GM21423 (cell line): ENCODE results near the gene PTPRT.

ENCODE experiments used
- ATAC-seq: cut with Tn5 transposase; IDR thresholded peaks from one replicate; pipeline ENCODE4 v1.9.1; 2021; ENCODE audit warnings: mild to moderate bottlenecking, moderate library complexity; ENCODE audit not compliant: unreplicated experiment

The PTPRT gene

DNA sequence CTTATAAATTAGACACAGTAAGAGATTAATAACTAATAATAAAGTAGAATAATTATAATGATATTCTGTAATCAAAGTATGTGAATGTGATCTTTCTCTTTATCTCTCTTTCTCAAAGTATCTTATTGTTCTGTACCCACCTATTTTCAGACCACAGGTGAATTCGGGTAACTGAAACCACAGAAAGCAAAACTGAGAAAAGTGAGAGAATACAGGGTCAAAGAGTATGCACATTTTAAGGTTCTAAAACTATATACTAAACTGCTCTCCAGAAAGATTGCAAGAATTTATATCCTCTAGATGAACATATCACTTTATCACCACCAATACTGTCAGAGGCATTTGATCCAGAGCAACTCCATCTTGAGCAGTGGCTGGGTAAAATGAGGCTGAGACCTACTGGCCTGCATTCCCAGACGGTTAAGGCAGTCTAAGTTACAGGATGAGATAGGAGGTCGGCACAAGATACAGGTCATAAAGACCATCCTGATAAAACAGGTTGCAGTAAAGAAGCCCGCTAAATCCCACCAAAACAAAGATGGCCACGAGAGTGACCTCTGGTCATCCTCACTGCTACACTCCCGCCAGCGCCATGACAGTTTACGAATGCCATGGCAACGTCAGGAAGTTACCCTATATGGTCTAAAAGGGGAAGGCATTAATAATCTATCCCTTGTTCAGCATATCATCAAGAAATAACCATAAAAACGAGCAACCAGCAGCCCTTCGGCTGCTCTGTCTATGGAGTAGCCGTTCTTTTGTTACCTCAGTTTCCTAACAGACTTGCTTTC lies 211.3 kb downstream of the PTPRT start:
- no peak for ATAC-seq

DNA sequence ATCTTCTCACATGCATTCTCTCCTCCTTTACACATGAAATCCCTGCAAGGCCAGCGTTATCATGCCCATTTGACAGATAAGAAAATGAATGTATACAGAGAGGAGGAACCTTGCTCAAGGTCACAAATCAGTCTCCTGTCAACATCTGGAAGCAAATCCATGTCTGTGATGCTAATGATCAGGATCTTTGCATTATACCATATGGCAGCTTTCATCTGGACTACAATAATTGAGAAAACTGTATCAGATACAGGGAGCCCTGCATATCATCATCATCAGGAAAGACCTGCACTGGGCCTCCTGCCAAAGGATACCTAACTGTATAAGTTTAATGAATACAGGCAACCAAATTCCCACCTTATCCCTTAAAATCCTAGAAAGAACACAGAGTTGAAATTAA lies 213.7 kb downstream of the PTPRT start:
- no peak for ATAC-seq

GRCh38 chr20:42974347-42974746 lies 215.4 kb downstream of the PTPRT start:
- ATAC-seq: no peak

DNA sequence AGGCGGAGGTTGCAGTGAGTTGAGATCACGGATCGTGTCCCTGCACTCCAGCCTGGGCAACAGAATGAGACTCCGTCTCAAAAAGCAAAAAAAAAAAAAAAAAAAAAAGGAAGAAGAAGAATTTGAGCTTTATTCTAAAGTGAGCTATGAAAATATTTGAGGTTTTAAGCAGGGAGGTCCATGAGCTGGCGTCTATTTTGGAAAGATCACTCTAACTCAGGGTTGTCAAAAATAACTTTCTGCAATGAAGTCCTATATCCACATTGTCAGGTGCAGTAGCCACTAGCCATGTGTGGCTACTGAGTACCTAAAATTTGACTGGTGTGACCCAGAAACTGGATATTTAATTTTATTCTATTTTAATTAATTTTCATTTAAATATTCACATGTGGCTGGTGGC lies 217.1 kb downstream of the PTPRT start:
- ATAC-seq: no peak

- ATAC-seq: no peak
Measured at GRCh38 chr20:42968746-42969145, 221.0 kb downstream of the PTPRT start.

DNA sequence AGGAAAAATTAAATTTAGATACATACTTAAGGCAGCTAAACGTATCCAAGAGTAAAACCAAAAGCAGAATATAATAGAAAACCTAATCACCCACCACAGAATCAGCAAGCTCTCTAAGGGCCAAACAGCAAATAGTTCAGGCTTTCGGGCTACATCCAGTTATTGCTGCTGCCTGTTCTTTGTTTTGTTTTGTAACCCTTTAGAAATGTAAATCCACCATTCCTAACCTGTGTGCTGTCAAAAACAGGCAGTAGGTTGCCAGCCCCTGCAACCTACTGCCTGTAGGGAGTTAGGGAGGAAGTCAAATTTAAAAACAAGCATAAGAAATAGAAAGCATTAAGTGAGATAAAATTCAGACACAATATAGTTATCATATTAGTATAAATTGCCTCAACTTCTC lies 225.9 kb downstream of the PTPRT start:
- no peak for ATAC-seq

- no peak for ATAC-seq
Measured at GRCh38 chr20:42961771-42962170, 227.9 kb downstream of the PTPRT start.

DNA sequence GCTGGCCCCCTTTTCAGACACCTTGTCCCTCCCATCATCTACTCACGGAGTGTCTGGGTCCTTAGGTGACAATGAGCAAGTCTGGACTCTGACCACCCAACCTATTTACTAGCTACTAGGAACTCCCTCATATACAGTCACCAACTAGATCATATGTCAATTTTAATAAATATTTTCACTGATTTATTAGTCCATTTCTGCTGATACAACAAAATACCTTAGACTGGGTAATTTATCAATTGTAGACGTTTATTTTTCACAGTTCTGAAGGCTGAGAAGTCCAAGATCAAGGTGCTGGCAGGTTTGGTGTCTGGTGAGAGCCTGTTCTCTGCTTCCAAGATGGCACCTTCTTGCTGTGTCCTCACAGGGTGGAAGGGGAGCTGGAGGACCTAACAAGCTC lies 229.7 kb downstream of the PTPRT start:
- ATAC-seq: no peak

GRCh38 chr20:42958367-42959069 lies 231.2 kb downstream of the PTPRT start:
- ATAC-seq: no peak

DNA sequence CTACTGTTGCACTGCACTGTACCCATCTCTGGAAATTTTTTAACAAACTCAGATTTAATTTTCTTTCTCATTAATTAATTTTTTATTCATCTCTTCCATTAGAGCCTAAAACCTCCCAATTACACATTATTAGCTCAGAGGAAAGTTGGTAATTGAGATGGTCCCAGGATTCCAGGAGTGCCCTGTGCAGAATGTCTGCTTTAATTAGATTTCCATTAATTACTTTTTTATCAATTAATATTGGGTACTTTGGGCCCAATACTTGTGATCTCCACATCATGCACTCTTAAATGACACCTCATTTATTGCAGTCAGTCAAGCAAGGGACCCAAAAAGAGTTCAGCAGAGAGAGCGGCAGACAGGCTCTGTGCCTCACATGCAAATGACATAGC lies 232.0 kb downstream of the PTPRT start:
- ATAC-seq: no peak

DNA sequence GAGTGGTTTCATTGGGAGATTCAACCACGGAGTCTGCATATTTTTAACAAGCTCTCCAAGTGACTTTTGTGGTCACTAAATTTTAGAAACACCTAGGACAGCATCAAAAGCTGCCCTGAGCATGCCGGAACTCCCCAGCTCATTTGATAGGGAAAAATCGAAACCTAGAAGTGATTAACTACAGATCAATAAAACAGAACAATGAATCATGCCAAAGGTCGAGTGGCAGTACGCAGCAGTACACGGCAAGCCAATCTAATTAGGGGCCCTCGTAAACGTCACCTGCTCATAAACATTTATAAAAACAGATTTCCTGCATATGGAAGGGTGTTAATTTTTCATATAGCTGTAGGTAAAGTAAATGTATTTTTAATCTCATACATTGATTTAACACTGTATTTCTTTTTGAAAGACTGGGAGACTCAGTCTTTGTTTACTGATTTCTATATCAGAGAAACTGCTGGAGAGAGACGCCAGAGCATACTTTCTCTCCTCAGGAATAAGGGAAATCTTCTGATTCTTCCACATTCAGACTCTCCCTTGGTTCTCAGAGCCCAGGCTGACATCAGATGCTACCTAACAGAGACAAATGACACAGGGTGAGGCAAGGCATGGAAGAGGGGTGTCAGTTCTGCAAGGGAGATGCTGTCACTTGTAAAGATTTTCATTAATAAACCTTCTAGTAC lies 232.5 kb downstream of the PTPRT start:
- ATAC-seq: no peak

GRCh38 chr20:42955713-42956112 lies 234.0 kb downstream of the PTPRT start:
- ATAC-seq: no peak

GRCh38 chr20:42954951-42955350 lies 234.8 kb downstream of the PTPRT start:
- no peak for ATAC-seq

GRCh38 chr20:42949950-42950349 lies 239.8 kb downstream of the PTPRT start:
- no peak for ATAC-seq

DNA sequence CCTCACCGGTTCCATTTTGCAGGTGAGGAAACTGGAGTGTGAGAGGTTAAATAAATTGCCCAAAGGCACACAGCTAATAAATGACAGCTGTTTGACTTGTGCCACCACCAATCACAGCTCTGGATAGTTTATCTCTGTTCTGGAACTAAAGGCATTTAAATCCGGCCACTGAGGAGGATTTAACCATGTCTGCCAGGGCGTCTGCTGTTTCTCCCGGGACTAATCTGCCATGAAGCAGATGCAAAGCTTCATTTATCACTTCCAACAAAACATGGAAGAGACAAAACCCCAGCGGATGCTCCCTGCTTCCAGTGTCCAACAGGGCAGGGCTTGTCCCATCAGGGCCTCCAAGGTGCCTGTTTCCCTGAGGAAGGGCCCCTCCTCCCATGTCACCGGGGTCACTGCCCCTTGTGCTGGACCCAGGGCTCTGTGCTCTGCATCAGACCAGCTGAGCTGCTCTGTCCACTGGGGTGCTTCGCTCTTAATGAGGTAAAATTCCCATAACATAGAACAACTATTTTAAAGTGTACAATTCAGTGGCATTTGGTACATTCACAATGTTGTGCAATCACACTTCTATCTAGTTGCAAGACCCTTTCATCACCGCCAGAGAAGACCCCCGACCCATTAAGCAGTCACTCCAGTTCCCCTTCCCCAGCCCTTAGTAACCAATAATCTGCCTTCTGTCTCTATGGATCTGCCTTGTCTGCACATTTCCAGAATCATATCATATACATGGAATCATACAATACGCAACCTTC lies 244.3 kb downstream of the PTPRT start:
- no peak for ATAC-seq

GRCh38 chr20:42941629-42942028 lies 248.1 kb downstream of the PTPRT start:
- no peak for ATAC-seq

DNA sequence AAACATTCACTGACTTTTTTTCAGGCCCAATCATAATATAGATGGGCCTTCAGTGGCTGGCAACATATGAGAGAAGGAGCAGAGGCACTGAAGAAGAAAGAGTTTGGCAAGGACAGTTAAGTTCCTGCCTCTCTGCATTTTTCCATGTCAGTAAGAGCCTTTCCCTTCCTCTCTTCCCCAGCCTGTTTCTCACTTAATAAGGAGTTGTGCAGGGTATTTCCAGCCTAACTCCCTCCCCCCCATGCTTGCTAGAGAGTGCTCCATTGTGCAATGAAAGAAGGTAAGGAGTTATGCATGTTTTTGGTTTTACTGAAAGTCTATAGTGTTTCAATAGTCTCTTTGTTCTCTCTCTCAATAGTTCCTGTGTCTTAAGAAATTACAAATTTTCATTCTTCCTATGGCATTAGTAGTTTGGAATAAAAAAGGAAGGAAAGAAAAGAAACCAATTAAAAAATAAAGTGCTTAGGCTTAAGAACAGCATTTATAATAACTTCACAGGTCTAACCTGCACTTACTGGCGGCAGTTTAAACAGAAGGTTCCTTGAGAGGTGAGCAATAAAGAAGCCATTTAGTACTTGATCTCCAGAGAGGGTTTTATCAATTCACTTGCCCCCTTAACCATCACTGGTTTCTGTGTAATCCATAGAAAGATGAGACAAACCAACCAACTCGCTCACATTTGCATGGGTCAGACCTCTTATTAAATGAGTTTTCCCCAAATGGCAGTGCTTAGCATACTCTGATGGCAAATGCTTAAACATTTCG lies 251.1 kb downstream of the PTPRT start:
- no peak for ATAC-seq

GRCh38 chr20:42936482-42936881 lies 253.2 kb downstream of the PTPRT start:
- no peak for ATAC-seq

DNA sequence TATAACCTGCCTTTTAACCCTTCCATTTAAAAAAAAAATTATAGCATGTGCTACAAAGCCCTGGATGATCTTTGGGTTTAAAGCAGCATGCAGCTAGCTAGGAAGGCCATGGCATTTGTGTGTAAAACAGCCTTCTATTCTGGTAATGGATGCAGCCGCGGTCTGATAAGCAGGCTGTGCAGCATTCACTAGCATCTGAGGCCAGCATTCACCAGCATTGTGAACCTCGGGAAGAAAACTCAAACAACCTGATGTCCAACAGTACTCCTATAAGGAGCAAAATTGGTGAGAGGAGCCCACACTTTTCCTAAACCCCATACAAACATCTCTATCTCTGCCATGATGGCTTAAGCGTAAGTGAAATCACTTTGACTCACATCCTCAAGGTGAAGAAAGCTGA lies 265.5 kb downstream of the PTPRT start:
- ATAC-seq: no peak

DNA sequence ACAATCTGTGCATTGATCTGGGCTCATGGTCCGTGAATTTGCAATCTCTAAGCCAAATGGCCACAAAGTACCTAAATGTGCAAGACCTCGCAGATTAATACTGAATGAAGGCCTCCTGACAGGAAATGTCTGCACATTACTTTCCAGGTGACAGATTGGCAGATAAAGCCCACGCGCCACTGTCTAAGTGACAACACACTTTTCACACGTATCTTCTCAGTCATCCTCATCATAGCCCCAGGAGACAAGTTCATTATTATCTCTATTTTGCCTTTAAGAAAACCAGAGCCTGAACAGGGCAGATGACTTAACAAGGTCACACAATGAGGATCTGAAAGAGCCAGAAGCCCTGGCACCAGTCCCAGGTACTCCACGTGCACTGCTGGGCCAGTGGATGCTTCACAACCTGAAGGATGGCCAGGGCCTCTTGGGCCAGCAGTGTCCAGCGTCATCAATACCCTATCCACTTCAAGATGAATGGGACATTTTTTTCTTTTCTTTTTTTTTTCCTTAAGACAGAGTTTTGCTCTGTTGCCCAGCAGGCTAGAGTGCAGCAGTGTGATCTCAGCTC lies 266.3 kb downstream of the PTPRT start:
- no peak for ATAC-seq
